Loucy (cell line): ENCODE results near the gene PPARA.

ENCODE experiments used
- H2AFZ ChIP-seq: fragments of 200-600 bp; sonication (generic); 2 replicates; pipeline ENCODE4 v1.6.0; 2016; ENCODE audit warnings: antibody characterized with exemption, mild to moderate bottlenecking, low read length, moderate library complexity
- H3F3A ChIP-seq: fragments of 200-600 bp; 2 replicates; pipeline ENCODE4 v1.6.0; 2016; ENCODE audit warnings: antibody characterized with exemption, low read depth, mild to moderate bottlenecking
- H3K27me3 ChIP-seq: fragments of 200-600 bp; sonication (generic); 2 replicates; pipeline ENCODE4 v1.6.1; 2014; ENCODE audit warnings: low read length, mild to moderate bottlenecking; ENCODE audit not compliant: insufficient read depth, poor library complexity, severe bottlenecking
- H3K36me3 ChIP-seq: fragments of 200-600 bp; sonication (generic); 2 replicates; pipeline ENCODE4 v1.6.1; 2016; ENCODE audit warnings: low read length; ENCODE audit not compliant: insufficient read depth
- H3K4me1 ChIP-seq: fragments of 200-600 bp; sonication (generic); 2 replicates; pipeline ENCODE4 v1.5.1; 2014; ENCODE audit warnings: low read length, mild to moderate bottlenecking; ENCODE audit not compliant: insufficient read depth, poor library complexity, severe bottlenecking
- H3K4me2 ChIP-seq: fragments of 200-600 bp; sonication (generic); 2 replicates; pipeline ENCODE4 v1.6.0; 2014; ENCODE audit warnings: antibody characterized with exemption, low read length, low read depth, mild to moderate bottlenecking; ENCODE audit not compliant: poor library complexity, severe bottlenecking
- H3K4me3 ChIP-seq: fragments of 200-600 bp; sonication (generic); 2 replicates; pipeline ENCODE4 v1.5.1; 2014; ENCODE audit warnings: low read length, mild to moderate bottlenecking, mixed read lengths; ENCODE audit not compliant: poor library complexity, severe bottlenecking
- H3K79me2 ChIP-seq: fragments of 200-600 bp; sonication (generic); 2 replicates; pipeline ENCODE4 v1.6.1; 2014; ENCODE audit warnings: low read length; ENCODE audit not compliant: insufficient read depth
- H3K9ac ChIP-seq: fragments of 200-600 bp; sonication (generic); 2 replicates; pipeline ENCODE4 v1.6.0; 2014; ENCODE audit warnings: mild to moderate bottlenecking, low read depth, low read length, moderate library complexity; ENCODE audit not compliant: poor library complexity, severe bottlenecking
- H3K9me2 ChIP-seq: fragments of 200-600 bp; sonication (generic); replicated peaks from 2 replicates; pipeline ENCODE4 v1.6.1; 2016; ENCODE audit warnings: low read depth, low read length, mixed read lengths
- H3K9me3 ChIP-seq: fragments of 200-600 bp; sonication (generic); 2 replicates; pipeline ENCODE4 v1.6.1; 2014; ENCODE audit warnings: mild to moderate bottlenecking, antibody characterized with exemption, low read length, low read depth; ENCODE audit not compliant: insufficient read depth
- H4K20me1 ChIP-seq: fragments of 200-600 bp; sonication (generic); 2 replicates; pipeline ENCODE4 v1.6.0; 2014; ENCODE audit warnings: antibody characterized with exemption, low read length, mild to moderate bottlenecking; ENCODE audit not compliant: insufficient read depth, poor library complexity, severe bottlenecking
- EZH2phosphoT487 ChIP-seq: fragments of 200-600 bp; IDR thresholded peaks from 2 replicates; pipeline ENCODE4 v1.6.1; 2018; ENCODE audit warnings: antibody characterized with exemption, mild to moderate bottlenecking, moderate library complexity, borderline replicate concordance
- TF ChIP-seq, protein P1 (sequence below): fragments of 200-600 bp; sonication (generic); conservative IDR thresholded peaks from 2 replicates; pipeline ENCODE4 v1.5.1; 2014; ENCODE audit warnings: mild to moderate bottlenecking, antibody characterized with exemption, low read length

PPARA gene

GRCh38 chr22:46212195-46212594 is 61.9 kb downstream of the PPARA start:
- Histone ChIP-seq H3K9ac (no peak overlapping the region), H3K4me1 (no peaks in the 10 kb centered on the region), H2AFZ (no peak overlapping the region), H4K20me1 (no peaks in the 10 kb centered on the region), H3K36me3 (peaks cover 77% of the 10 kb centered on the region), H3K9me3 (no peaks in the 10 kb centered on the region; the same call in 1 of the 2 replicates), H3F3A (no peaks in the 10 kb centered on the region), H3K79me2 (no peaks in the 10 kb centered on the region), H3K27me3 (no peaks in the 10 kb centered on the region), H3K4me2 (no peak overlapping the region), H3K9me2 (no peaks in the 10 kb centered on the region), H3K4me3 (no peak overlapping the region)
- TF ChIP-seq, protein P1, sequence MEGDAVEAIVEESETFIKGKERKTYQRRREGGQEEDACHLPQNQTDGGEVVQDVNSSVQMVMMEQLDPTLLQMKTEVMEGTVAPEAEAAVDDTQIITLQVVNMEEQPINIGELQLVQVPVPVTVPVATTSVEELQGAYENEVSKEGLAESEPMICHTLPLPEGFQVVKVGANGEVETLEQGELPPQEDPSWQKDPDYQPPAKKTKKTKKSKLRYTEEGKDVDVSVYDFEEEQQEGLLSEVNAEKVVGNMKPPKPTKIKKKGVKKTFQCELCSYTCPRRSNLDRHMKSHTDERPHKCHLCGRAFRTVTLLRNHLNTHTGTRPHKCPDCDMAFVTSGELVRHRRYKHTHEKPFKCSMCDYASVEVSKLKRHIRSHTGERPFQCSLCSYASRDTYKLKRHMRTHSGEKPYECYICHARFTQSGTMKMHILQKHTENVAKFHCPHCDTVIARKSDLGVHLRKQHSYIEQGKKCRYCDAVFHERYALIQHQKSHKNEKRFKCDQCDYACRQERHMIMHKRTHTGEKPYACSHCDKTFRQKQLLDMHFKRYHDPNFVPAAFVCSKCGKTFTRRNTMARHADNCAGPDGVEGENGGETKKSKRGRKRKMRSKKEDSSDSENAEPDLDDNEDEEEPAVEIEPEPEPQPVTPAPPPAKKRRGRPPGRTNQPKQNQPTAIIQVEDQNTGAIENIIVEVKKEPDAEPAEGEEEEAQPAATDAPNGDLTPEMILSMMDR: no peak
- TF ChIP-seq EZH2phosphoT487: no peak

DNA sequence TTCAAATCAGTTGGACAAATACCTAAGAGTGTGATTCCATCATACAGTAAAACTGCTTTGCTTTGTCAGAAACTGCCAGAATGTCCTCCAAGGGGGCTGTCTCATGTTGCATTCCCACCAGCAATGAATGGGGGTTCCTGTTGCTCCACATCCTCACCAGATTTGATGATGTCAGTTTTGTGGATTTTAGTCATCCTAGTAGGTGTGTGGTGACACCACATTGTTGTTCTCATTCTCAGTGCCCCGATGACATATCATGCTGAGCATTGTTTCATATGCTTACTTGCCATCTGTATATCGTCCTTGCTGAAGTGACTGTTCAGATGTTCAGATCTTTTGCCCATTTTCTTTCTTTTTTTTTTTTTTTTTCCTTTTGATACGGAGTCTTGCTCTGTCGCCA is 62.7 kb downstream of the PPARA start:
- Histone ChIP-seq H3K9me2 (no peaks in the 10 kb centered on the region), H3K4me2 (no peak overlapping the region), H3K79me2 (no peaks in the 10 kb centered on the region), H3K4me1 (no peaks in the 10 kb centered on the region), H3F3A (no peaks in the 10 kb centered on the region), H3K27me3 (no peaks in the 10 kb centered on the region), H2AFZ (no peak overlapping the region), H3K9me3 (no peaks in the 10 kb centered on the region; the same call in 1 of the 2 replicates), H3K36me3 (peaks cover 82% of the 10 kb centered on the region), H3K9ac (no peak overlapping the region), H3K4me3 (no peak overlapping the region), H4K20me1 (no peaks in the 10 kb centered on the region)
- TF ChIP-seq, protein P1: no peak
- TF ChIP-seq EZH2phosphoT487: no peak

GRCh38 chr22:46214149-46214548 is 63.8 kb downstream of the PPARA start:
- no peak overlapping the region for H3K4me3 ChIP-seq
- no peaks in the 10 kb centered on the region for H3K9me2 ChIP-seq
- H3F3A ChIP-seq: no peaks in the 10 kb centered on the region
- TF ChIP-seq EZH2phosphoT487: no peak
- TF ChIP-seq, protein P1: no peak
- H3K9ac ChIP-seq: no peak overlapping the region
- H3K27me3 ChIP-seq: no peaks in the 10 kb centered on the region
- no peaks in the 10 kb centered on the region; the same call in 1 of the 2 replicates for H3K9me3 ChIP-seq
- H4K20me1 ChIP-seq: no peaks in the 10 kb centered on the region
- no peaks in the 10 kb centered on the region for H3K79me2 ChIP-seq
- H3K36me3 ChIP-seq: peaks cover 80% of the 10 kb centered on the region
- H3K4me2 ChIP-seq: no peak overlapping the region
- no peaks in the 10 kb centered on the region for H3K4me1 ChIP-seq
- H2AFZ ChIP-seq: no peak overlapping the region
